CD4-positive, CD25-positive, alpha-beta regulatory T cell (primary cell): ENCODE measurements around the gene PTPRT. TPM values are rescaled to one million over a fixed set of nuclear protein-coding genes. Genes with fewer than 3 reads are reported as not detected.

ENCODE experiments used
- ATAC-seq, 2 donors: fragments of 150-1000 bp; cut with Tn5 transposase; one replicate each; pipeline ENCODE4 v1.10.0; 2021; ENCODE audit warnings: low read depth in 2 of 2, moderate number of reproducible peaks in 2 of 2, moderate library complexity in 1 of 2
- DNase-seq, 3 donors: peaks; one replicate each; pipeline versions ENCODE4 v3.0.0 to v3.0.0-alpha.2; 2012 to 2022; ENCODE audit warnings: mixed read lengths in 1 of 3
- H3K27ac ChIP-seq: one replicate; pipeline ENCODE4 v1.7.0; 2013; ENCODE audit warnings: mild to moderate bottlenecking, low read length; ENCODE audit not compliant: insufficient read depth, poor library complexity, severe bottlenecking
- H3K27me3 ChIP-seq: one replicate; pipeline ENCODE4 v1.7.0; 2013; ENCODE audit warnings: low read length; ENCODE audit not compliant: control insufficient read depth, insufficient read depth
- H3K36me3 ChIP-seq: one replicate; pipeline ENCODE4 v1.7.0; 2013; ENCODE audit warnings: mild to moderate bottlenecking, low read length, moderate library complexity; ENCODE audit not compliant: control insufficient read depth, insufficient read depth
- H3K4me1 ChIP-seq: 2 replicates; pipeline ENCODE4 v1.7.0; 2013; ENCODE audit warnings: mild to moderate bottlenecking, low read length; ENCODE audit not compliant: insufficient read depth, control insufficient read depth, poor library complexity, severe bottlenecking
- H3K4me3 ChIP-seq: one replicate; pipeline ENCODE4 v1.7.0; 2013; ENCODE audit warnings: low read depth, mild to moderate bottlenecking, low read length, moderate library complexity
- H3K9me3 ChIP-seq, 2 experiments: 1 replicate in 1 of 2; 2 replicates in 1 of 2; pipeline ENCODE4 v1.7.0; 2013; ENCODE audit warnings: low read length in 2 of 2, mild to moderate bottlenecking in 1 of 2, moderate library complexity in 1 of 2; ENCODE audit not compliant: control insufficient read depth in 2 of 2
- H3K27ac Mint-ChIP-seq, 3 donors: one replicate each; pipeline ENCODE4 v1.8.0; 2020 to 2022; ENCODE audit warnings: mild to moderate bottlenecking in 3 of 3, mixed read lengths in 3 of 3, moderate library complexity in 2 of 3
- H3K27me3 Mint-ChIP-seq: one replicate; pipeline ENCODE4 v1.8.0; 2022; ENCODE audit warnings: mild to moderate bottlenecking, mixed read lengths
- H3K36me3 Mint-ChIP-seq: one replicate; pipeline ENCODE4 v1.8.0; 2020; ENCODE audit warnings: mixed read lengths
- H3K4me1 Mint-ChIP-seq, 4 donors: one replicate each; pipeline ENCODE4 v1.8.0; 2020 to 2022; ENCODE audit warnings: mixed read lengths in 4 of 4, mild to moderate bottlenecking in 1 of 4
- H3K4me3 Mint-ChIP-seq, 4 donors: one replicate each; pipeline ENCODE4 v1.8.0; 2020 to 2022; ENCODE audit warnings: mild to moderate bottlenecking in 4 of 4, mixed read lengths in 4 of 4, moderate library complexity in 3 of 4
- H3K9me3 Mint-ChIP-seq, 7 donors: one replicate each; pipeline ENCODE4 v1.8.0; 2020 to 2022; ENCODE audit warnings: mixed read lengths in 7 of 7, mild to moderate bottlenecking in 3 of 7, moderate library complexity in 2 of 7
- polyA plus RNA-seq, 4 donors: library from polyadenylated mRNA; unstranded; fragments of 300-500 nt; fragmentation: Illumina TruSeq; gene quantifications; one replicate each; pipeline ENCODE4 v1.2.3, GENCODE V29; 2021
- total RNA-seq: library from RNA; stranded (reverse); gene quantifications from one replicate; pipeline ENCODE4 v1.2.3, GENCODE V29; 2022

PTPRT gene
- total and polyA plus RNA-seq, 5 donors from 2014 or later = not detected

DNA sequence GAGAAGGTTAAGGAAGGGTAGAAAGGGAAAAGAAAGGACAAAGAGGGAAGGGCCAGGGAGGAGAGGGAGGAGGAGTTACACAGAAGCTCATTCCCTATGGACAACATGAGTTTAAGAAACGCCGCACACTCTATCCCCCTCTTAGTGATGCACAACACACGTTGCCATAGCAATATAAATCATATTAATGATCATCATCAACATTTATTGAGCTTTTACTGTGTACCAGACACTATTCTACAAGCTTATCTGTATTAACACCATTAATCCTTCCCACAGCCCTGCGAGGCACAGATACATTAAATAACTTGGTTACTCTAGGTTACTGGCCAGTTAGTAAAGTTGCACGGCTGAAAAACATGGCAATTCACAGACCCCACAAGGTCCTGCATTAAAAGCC is 234.8 kb downstream of the PTPRT start:
- H3K4me1 Mint-ChIP-seq = no peaks in the 10 kb centered on the region
- no peaks in the 10 kb centered on the region for H3K36me3 Mint-ChIP-seq
- H3K27me3 Mint-ChIP-seq = peaks cover 5% of the 10 kb centered on the region
- Histone ChIP-seq H3K36me3 (no peaks in the 10 kb centered on the region), H3K27ac (no peak overlapping the region), H3K4me3 (no peak overlapping the region), H3K4me1 (no peaks in the 10 kb centered on the region), H3K27me3 (no peaks in the 10 kb centered on the region), H3K9me3 (no peaks in the 10 kb centered on the region)
- H3K27ac Mint-ChIP-seq = no peak overlapping the region
- DNase-seq = no peak
- no peak overlapping the region for H3K4me3 Mint-ChIP-seq
- no peak for ATAC-seq
- H3K9me3 Mint-ChIP-seq = peaks cover 0 to 6% (median 0%) of the 10 kb centered on the region in 7 donors

GRCh38 chr20:42949950-42950349 is 239.8 kb downstream of the PTPRT start:
- Histone ChIP-seq H3K27me3 (no peaks in the 10 kb centered on the region), H3K36me3 (no peaks in the 10 kb centered on the region), H3K9me3 (no peaks in the 10 kb centered on the region), H3K27ac (no peak overlapping the region), H3K4me3 (no peak overlapping the region), H3K4me1 (no peaks in the 10 kb centered on the region)
- Mint-ChIP-seq H3K27ac (no peak overlapping the region), H3K4me3 (no peak overlapping the region), H3K9me3 (peaks cover 2 to 16% (median 8%) of the 10 kb centered on the region in 7 donors), H3K36me3 (no peaks in the 10 kb centered on the region), H3K4me1 (no peaks in the 10 kb centered on the region), H3K27me3 (no peaks in the 10 kb centered on the region)
- DNase-seq (no peak), ATAC-seq (no peak)

GRCh38 chr20:42945234-42945994 is 244.3 kb downstream of the PTPRT start:
- H3K36me3 Mint-ChIP-seq = no peaks in the 10 kb centered on the region
- Histone ChIP-seq H3K36me3 (no peaks in the 10 kb centered on the region), H3K27me3 (no peaks in the 10 kb centered on the region), H3K9me3 (no peaks in the 10 kb centered on the region), H3K4me1 (no peaks in the 10 kb centered on the region), H3K27ac (no peak overlapping the region), H3K4me3 (no peak overlapping the region)
- DNase-seq (no peak), ATAC-seq (no peak)
- H3K27ac Mint-ChIP-seq = no peak overlapping the region
- no peaks in the 10 kb centered on the region for H3K27me3 Mint-ChIP-seq
- no peaks in the 10 kb centered on the region for H3K4me1 Mint-ChIP-seq
- no peak overlapping the region for H3K4me3 Mint-ChIP-seq
- H3K9me3 Mint-ChIP-seq = peaks cover 0 to 14% (median 8%) of the 10 kb centered on the region in 7 donors

DNA sequence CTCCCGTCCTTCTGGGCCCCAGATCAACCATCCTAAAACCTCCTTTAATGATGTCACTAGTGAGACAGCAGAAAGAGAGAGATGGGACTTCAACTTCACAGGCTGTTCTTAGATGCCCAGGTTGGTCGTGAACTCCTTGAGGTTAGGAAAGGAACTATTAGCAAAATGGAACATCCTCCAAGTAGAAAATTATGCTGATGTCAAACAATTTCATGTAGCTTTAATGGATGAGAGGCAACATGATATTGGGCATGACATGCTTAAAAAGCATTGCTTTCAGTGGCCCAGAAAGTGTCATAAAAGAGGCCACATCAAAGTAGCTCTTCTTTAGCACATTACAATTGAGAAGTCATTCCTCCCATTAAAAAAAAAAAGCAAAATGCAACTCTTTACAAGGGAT is 248.1 kb downstream of the PTPRT start:
- no peaks in the 10 kb centered on the region for H3K36me3 ChIP-seq
- no peaks in the 10 kb centered on the region for H3K27me3 ChIP-seq
- H3K4me3 Mint-ChIP-seq = no peak overlapping the region
- DNase-seq (no peak), ATAC-seq (no peak)
- H3K27ac ChIP-seq = no peak overlapping the region
- no peaks in the 10 kb centered on the region for H3K27me3 Mint-ChIP-seq
- H3K4me1 ChIP-seq = no peaks in the 10 kb centered on the region
- no peak overlapping the region for H3K4me3 ChIP-seq
- H3K9me3 Mint-ChIP-seq = peaks cover 0 to 8% (median 0%) of the 10 kb centered on the region in 7 donors
- no peaks in the 10 kb centered on the region for H3K4me1 Mint-ChIP-seq
- H3K36me3 Mint-ChIP-seq = no peaks in the 10 kb centered on the region
- H3K9me3 ChIP-seq = no peaks in the 10 kb centered on the region
- no peak overlapping the region for H3K27ac Mint-ChIP-seq

GRCh38 chr20:42938441-42939205 is 251.1 kb downstream of the PTPRT start:
- ATAC-seq = no peak
- H3K36me3 Mint-ChIP-seq = no peaks in the 10 kb centered on the region
- no peak overlapping the region for H3K27ac Mint-ChIP-seq
- H3K4me3 Mint-ChIP-seq = no peak overlapping the region
- DNase-seq = no peak
- no peaks in the 10 kb centered on the region for H3K9me3 ChIP-seq
- no peaks in the 10 kb centered on the region for H3K27me3 Mint-ChIP-seq
- no peak overlapping the region for H3K4me3 ChIP-seq
- H3K27ac ChIP-seq = no peak overlapping the region
- H3K27me3 ChIP-seq = no peaks in the 10 kb centered on the region
- H3K4me1 ChIP-seq = no peaks in the 10 kb centered on the region
- H3K4me1 Mint-ChIP-seq = no peaks in the 10 kb centered on the region
- no peaks in the 10 kb centered on the region for H3K36me3 ChIP-seq
- peaks cover 0 to 2% (median 0%) of the 10 kb centered on the region in 7 donors for H3K9me3 Mint-ChIP-seq

GRCh38 chr20:42936482-42936881 is 253.2 kb downstream of the PTPRT start:
- Histone ChIP-seq H3K4me1 (no peaks in the 10 kb centered on the region), H3K36me3 (no peaks in the 10 kb centered on the region), H3K9me3 (no peaks in the 10 kb centered on the region), H3K27ac (no peak overlapping the region), H3K27me3 (no peaks in the 10 kb centered on the region), H3K4me3 (no peak overlapping the region)
- H3K4me1 Mint-ChIP-seq = no peaks in the 10 kb centered on the region
- H3K9me3 Mint-ChIP-seq = peaks cover 0 to 4% (median 2%) of the 10 kb centered on the region in 7 donors
- no peak overlapping the region for H3K27ac Mint-ChIP-seq
- no peak overlapping the region for H3K4me3 Mint-ChIP-seq
- H3K36me3 Mint-ChIP-seq = no peaks in the 10 kb centered on the region
- DNase-seq (no peak), ATAC-seq (no peak)
- no peaks in the 10 kb centered on the region for H3K27me3 Mint-ChIP-seq

DNA sequence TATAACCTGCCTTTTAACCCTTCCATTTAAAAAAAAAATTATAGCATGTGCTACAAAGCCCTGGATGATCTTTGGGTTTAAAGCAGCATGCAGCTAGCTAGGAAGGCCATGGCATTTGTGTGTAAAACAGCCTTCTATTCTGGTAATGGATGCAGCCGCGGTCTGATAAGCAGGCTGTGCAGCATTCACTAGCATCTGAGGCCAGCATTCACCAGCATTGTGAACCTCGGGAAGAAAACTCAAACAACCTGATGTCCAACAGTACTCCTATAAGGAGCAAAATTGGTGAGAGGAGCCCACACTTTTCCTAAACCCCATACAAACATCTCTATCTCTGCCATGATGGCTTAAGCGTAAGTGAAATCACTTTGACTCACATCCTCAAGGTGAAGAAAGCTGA is 265.5 kb downstream of the PTPRT start:
- no peak for ATAC-seq
- no peaks in the 10 kb centered on the region for H3K36me3 Mint-ChIP-seq
- no peaks in the 10 kb centered on the region for H3K4me1 ChIP-seq
- H3K4me3 ChIP-seq = no peak overlapping the region
- H3K27ac Mint-ChIP-seq = no peak overlapping the region
- no peak overlapping the region for H3K27ac ChIP-seq
- no peaks in the 10 kb centered on the region for H3K27me3 ChIP-seq
- H3K4me1 Mint-ChIP-seq = no peaks in the 10 kb centered on the region
- H3K9me3 Mint-ChIP-seq = peaks cover 0 to 4% (median 0%) of the 10 kb centered on the region in 7 donors
- H3K36me3 ChIP-seq = no peaks in the 10 kb centered on the region
- H3K27me3 Mint-ChIP-seq = no peaks in the 10 kb centered on the region
- no peak overlapping the region for H3K4me3 Mint-ChIP-seq
- DNase-seq = no peak
- H3K9me3 ChIP-seq = no peaks in the 10 kb centered on the region
